ENCODE results near the gene LSM14B.

DNA sequence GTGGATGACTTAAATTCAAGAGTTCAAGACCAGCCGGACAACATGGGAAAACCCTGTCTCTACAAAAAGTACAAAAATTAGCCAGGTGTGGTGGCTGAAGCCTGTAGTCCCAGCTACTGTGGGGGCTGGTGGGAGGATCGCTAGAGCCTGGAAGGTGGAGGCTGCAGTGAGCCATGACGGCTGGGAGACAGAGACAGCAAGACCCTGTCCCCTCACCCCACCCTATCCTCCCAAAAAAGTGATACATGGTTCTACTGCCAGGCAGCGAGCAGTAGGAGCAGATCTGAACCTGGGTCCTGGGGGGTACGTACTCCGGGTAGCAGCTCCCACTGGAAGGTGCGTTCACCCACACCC lies 18.7 kb downstream of the LSM14B start:
- TF ChIP-seq POLR2AphosphoS5 (IDR thresholded peaks at IDR 0.05) (no peak), EP300 (IDR thresholded peaks at IDR 0.05) (no peak)
